Ovary (tissue), 9 donors: ENCODE data around the gene MROH8. TPM values are rescaled to one million over a fixed set of nuclear protein-coding genes. Genes with fewer than 3 reads are reported as not detected.
"Not testable (repeated sequence)": the region's sequence is repeated elsewhere in the genome, so short reads cannot be mapped to it uniquely, and the experiment has no call there.

Source experiments
- DNase-seq, 5 donors: peaks; one replicate each; pipeline ENCODE4 v3.0.0-alpha.2; 2019 to 2020
- H3K27ac ChIP-seq, 2 donors: fragments of 200-600 bp; one replicate each; pipeline versions ENCODE4 v1.5.1 to v1.8.0; 2019 to 2022
- H3K27me3 ChIP-seq: fragments of 200-600 bp; one replicate; pipeline ENCODE4 v1.8.0; 2022
- H3K36me3 ChIP-seq: fragments of 200-600 bp; sonication (generic); one replicate; pipeline ENCODE4 v1.5.1; 2019
- H3K4me1 ChIP-seq: one replicate; pipeline ENCODE4 v1.8.1; 2013; ENCODE audit warnings: mild to moderate bottlenecking, moderate library complexity; ENCODE audit not compliant: insufficient read depth
- H3K4me3 ChIP-seq: fragments of 200-600 bp; sonication (generic); one replicate; pipeline ENCODE4 v1.5.1; 2017
- H3K9me3 ChIP-seq, 2 donors: fragments of 200-600 bp in 1 of 2; sonication (generic) in 1 of 2; one replicate each; pipeline versions ENCODE4 v1.5.1 to v1.8.1; 2013 to 2019; ENCODE audit warnings: mild to moderate bottlenecking in 1 of 2, moderate library complexity in 1 of 2
- EP300 ChIP-seq: sonication (generic); formaldehyde crosslinking; IDR thresholded peaks from one replicate; pipeline ENCODE4 v1.6.1; 2017; ENCODE audit warnings: antibody characterized with exemption
- POLR2A ChIP-seq: fragments of 450-650 bp; IDR thresholded peaks from one replicate; pipeline ENCODE4 v1.6.1; 2017; ENCODE audit warnings: antibody characterized with exemption, mild to moderate bottlenecking, moderate library complexity
- WGBS, 3 donors: extraction: QIAGEN DNeasy Blood & Tissue Kit in 1 of 3; methylation state at CpG; one replicate each; pipeline versions ENCODE4 v1.1.5 to v1.1.7; 2013 to 2017; 5-methylcytosine and 5-hydroxymethylcytosine counted together
- intact Hi-C, 4 donors: fragments of 100-400 bp; cut with DNase I; formaldehyde crosslinking; loops; one replicate each; pipeline versions ENCODE4 v1.11.0 to v1.15.1; 2022 to 2023
- polyA plus RNA-seq, 2 donors: library from polyadenylated mRNA; stranded (reverse); fragments of 200-250 nt in 1 of 2; fragments of 350-450 nt in 1 of 2; fragmentation: Illumina TruSeq in 1 of 2; extraction: RNeasy Lipid Tissue Mini Kit (QIAGEN cat#74804) in 1 of 2; gene quantifications; one replicate each; pipeline ENCODE4 v1.2.3, GENCODE V29; 2013 to 2014
- total RNA-seq, 7 donors: library from RNA; depleted of rRNA in 2 of 7; stranded (reverse); fragments of >200 nt in 2 of 7; fragmentation: NEBNext Ultra II Directional in 3 of 7; extraction: Animal tissue kit (Norgen Biotek cat#: 25700) in 3 of 7; gene quantifications; one replicate each; pipeline versions ENCODE4 v1.1.0 to v1.2.4, GENCODE V29; 2016 to 2023
- TF ChIP-seq, protein P1 (sequence below), 3 donors: fragments of 450-650 bp in 2 of 3; fragments of 200-600 bp in 1 of 3; IDR thresholded peaks; one replicate each; pipeline versions ENCODE4 v1.5.1 to v1.8.0; 2016 to 2022; ENCODE audit warnings: antibody characterized with exemption in 3 of 3, mild to moderate bottlenecking in 1 of 3
- donor health status: DM: no; HTN: no; CAD: no; lungs with moderate emphysema.
- donor health status: DM: no; HTN: no; CAD: no.
- donor health status: Bipolar disorder and iron deficiency.
- donor health status: DM: yes; HTN: yes; CAD: no.
- donor health status: DM: no; HTN: no; CAD: no.
- donor health status: DM: yes; HTN: yes; CAD: no.

MROH8 gene
- total and polyA plus RNA-seq, 9 donors: 2.3 to 6.4 (median 4.7) TPM

DNA sequence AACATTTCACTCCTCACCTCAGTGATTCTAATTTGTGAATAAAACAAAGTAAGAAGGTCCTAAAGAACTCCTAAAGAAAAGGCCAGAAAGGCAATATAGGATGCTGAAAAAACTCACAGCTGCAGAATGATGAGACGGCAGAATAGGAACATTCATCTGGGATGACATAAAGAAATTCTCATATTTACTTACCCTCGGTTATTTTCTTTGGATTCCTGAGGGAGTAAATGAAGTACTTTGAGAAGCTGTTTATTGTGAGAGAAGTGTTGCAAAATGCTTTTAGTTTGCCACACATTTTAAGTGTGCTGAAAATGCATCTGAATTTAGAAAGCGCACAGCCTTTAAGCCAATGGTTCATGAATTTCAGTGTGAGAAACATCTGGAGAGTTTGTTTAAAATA lies 47.9 kb downstream of the MROH8 start:
- Histone ChIP-seq H3K36me3 (no peaks in the 10 kb centered on the region), H3K9me3 (no peaks in the 10 kb centered on the region), H3K4me3 (no peak overlapping the region), H3K4me1 (no peaks in the 10 kb centered on the region), H3K27me3 (no peaks in the 10 kb centered on the region), H3K27ac (no peak overlapping the region)
- intact Hi-C loops: no loop called here
- TF ChIP-seq POLR2A (no peak), EP300 (no peak)
- TF ChIP-seq, protein P1, sequence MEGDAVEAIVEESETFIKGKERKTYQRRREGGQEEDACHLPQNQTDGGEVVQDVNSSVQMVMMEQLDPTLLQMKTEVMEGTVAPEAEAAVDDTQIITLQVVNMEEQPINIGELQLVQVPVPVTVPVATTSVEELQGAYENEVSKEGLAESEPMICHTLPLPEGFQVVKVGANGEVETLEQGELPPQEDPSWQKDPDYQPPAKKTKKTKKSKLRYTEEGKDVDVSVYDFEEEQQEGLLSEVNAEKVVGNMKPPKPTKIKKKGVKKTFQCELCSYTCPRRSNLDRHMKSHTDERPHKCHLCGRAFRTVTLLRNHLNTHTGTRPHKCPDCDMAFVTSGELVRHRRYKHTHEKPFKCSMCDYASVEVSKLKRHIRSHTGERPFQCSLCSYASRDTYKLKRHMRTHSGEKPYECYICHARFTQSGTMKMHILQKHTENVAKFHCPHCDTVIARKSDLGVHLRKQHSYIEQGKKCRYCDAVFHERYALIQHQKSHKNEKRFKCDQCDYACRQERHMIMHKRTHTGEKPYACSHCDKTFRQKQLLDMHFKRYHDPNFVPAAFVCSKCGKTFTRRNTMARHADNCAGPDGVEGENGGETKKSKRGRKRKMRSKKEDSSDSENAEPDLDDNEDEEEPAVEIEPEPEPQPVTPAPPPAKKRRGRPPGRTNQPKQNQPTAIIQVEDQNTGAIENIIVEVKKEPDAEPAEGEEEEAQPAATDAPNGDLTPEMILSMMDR (IDR thresholded peaks at IDR 0.05): no peak
- whole genome bisulfite sequencing, 3 donors: 76 to 85% (median 76%) methylated on average over 3 of the region's 3 CpGs
- DNase-seq: no peak

DNA sequence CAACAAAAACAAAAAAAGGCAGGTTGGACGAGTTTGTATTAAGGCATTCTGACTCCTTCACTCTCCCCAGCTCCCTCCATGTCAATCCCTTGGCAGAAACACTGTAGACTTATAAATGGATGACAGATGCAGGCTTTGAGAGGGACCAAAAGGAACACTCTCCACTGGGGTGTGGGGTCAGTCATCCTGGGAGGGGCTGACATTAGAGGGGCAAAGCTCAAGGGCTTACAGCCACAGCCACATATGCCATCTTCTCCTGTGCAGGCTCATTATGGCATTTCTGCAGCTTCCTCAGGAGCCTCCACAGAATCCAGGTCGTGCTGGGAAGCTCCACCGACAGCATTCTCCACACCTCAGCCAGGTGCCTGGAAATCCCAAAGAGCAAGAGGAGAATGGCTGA lies 50.5 kb downstream of the MROH8 start:
- 63 to 80% (median 70%) methylated on average over 3 of the region's 3 CpGs for WGBS, 3 donors

DNA sequence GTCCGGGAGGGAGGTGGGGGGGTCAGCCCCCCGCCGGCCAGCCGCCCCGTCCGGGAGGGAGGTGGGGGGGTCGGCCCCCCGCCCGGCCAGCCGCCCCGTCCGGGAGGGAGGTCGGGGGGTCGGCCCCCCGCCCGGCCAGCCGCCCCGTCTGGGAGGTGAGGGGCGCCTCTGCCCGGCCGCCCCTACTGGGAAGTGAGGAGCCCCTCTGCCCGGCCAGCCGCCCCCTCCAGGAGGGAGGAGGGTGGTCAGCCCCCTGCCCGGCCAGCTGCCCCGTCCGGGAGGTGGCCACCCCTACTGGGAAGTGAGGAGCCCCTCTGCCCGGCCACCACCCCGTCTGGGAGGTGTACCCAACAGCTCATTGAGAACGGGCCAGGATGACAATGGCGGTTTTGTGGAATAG lies 53.1 kb downstream of the MROH8 start:
- H3K4me3 ChIP-seq, H3K9me3 ChIP-seq, intact Hi-C loops, DNase-seq, H3K27ac ChIP-seq, H3K4me1 ChIP-seq, H3K36me3 ChIP-seq, H3K27me3 ChIP-seq: not testable (repeated sequence)
- WGBS, 3 donors: 89 to 97% (median 95%) methylated on average over 8 to 28 of the region's 30 CpGs

More for the DNA sequence above, 50.5 kb downstream of the MROH8 start:
- no peaks in the 10 kb centered on the region for H3K36me3 ChIP-seq
- intact Hi-C loops: no loop called here
- H3K27ac ChIP-seq: no peak overlapping the region
- DNase-seq: no peak
- TF ChIP-seq EP300 (no peak), POLR2A (no peak)
- TF ChIP-seq, protein P1 (IDR thresholded peaks at IDR 0.05): no peak
- H3K4me1 ChIP-seq: no peaks in the 10 kb centered on the region
- H3K4me3 ChIP-seq: no peak overlapping the region
- no peaks in the 10 kb centered on the region for H3K9me3 ChIP-seq
- no peaks in the 10 kb centered on the region for H3K27me3 ChIP-seq

DNA sequence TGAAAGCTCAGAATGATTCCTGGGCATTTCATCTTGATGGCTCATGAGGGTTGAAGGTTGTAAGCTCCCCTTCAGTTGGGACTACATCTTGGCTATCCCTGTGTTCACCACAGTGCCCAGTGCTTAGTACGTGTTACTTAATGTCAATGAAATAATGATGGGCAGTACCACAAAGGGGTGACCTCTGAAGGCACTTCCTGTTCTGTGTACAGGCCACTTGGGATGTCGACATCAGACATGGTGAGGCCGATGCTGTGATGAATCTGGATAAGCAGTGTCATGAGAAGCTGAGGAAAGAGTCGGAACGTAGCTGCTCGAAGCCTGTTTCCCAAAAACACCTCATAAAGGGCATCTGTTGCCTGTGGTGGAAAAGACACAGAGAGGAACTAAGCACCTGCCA lies 55.9 kb downstream of the MROH8 start:
- Histone ChIP-seq H3K36me3 (no peaks in the 10 kb centered on the region), H3K9me3 (no peaks in the 10 kb centered on the region), H3K27ac (no peak overlapping the region), H3K4me3 (no peak overlapping the region), H3K4me1 (no peaks in the 10 kb centered on the region), H3K27me3 (no peaks in the 10 kb centered on the region)
- DNase-seq: no peak
- TF ChIP-seq, protein P1 (IDR thresholded peaks at IDR 0.05): no peak
- no peak for TF ChIP-seq POLR2A
- no peak for TF ChIP-seq EP300
- intact Hi-C loops: no loop called here
- WGBS, 3 donors: 91 to 92% (median 92%) methylated on average over 6 of the region's 6 CpGs

DNA sequence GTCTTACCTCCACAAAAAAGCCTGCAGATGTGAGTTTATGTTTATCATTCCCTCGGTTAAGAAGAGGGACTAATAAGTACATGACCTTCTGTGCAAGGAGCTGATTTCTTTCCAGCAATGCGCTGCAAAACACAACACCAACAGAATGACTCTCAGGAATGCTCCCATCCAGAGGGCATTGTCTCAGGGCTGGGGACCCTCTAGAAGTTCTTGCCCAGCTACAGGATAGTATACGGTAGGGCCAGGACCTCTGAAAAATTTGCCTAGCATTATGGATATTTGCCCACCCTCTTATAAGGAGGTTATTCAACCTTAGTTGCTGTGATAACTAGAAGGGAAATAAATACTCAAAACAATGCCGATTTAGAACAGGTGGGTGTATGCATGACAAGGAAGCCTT lies 58.9 kb downstream of the MROH8 start:
- Histone ChIP-seq H3K36me3 (no peaks in the 10 kb centered on the region), H3K27me3 (no peaks in the 10 kb centered on the region), H3K27ac (no peak overlapping the region), H3K9me3 (no peaks in the 10 kb centered on the region), H3K4me3 (no peak overlapping the region), H3K4me1 (no peaks in the 10 kb centered on the region)
- 44 to 55% (median 55%) methylated on average over 4 of the region's 4 CpGs for WGBS, 3 donors
- TF ChIP-seq POLR2A (no peak), EP300 (no peak)
- TF ChIP-seq, protein P1 (IDR thresholded peaks at IDR 0.05): no peak
- no peak for DNase-seq
- intact Hi-C loops: no loop called here
